OCI-M1 (cell line): ENCODE measurements around the gene ZRANB1.

Source experiments
- DNase-seq: peaks from one replicate; lab custom pipeline; 2025; lab: John Stamatoyannopoulos, UW

ZRANB1 gene

GRCh38 chr10:125018576-125019143 is 76.7 kb downstream of the ZRANB1 start:
- DNase-seq, result no peak

- DNase-seq, result no peak
Measured at GRCh38 chr10:125020386-125020785, 78.5 kb downstream of the ZRANB1 start.

GRCh38 chr10:125020871-125021270 is 78.9 kb downstream of the ZRANB1 start:
- no peak for DNase-seq

- DNase-seq, result no peak
Measured at GRCh38 chr10:125021686-125022344, 79.9 kb downstream of the ZRANB1 start.

GRCh38 chr10:125022671-125023070 is 80.7 kb downstream of the ZRANB1 start:
- no peak for DNase-seq

GRCh38 chr10:125023255-125023654 is 81.3 kb downstream of the ZRANB1 start:
- DNase-seq, result no peak

GRCh38 chr10:125023862-125024496 is 82.1 kb downstream of the ZRANB1 start:
- DNase-seq, result no peak

- DNase-seq, result no peak
Measured at GRCh38 chr10:125024497-125025234, 82.7 kb downstream of the ZRANB1 start.

- no peak for DNase-seq
Measured at GRCh38 chr10:125025341-125025740, 83.4 kb downstream of the ZRANB1 start.

- no peak for DNase-seq
Measured at GRCh38 chr10:125026036-125026931, 84.4 kb downstream of the ZRANB1 start.

- no peak for DNase-seq
Measured at GRCh38 chr10:125026974-125027735, 85.2 kb downstream of the ZRANB1 start.

GRCh38 chr10:125027871-125028869 is 86.2 kb downstream of the ZRANB1 start:
- no peak for DNase-seq

GRCh38 chr10:125029584-125030242 is 87.8 kb downstream of the ZRANB1 start:
- DNase-seq, result no peak

GRCh38 chr10:125030567-125031197 is 88.8 kb downstream of the ZRANB1 start:
- no peak for DNase-seq

- DNase-seq, result no peak
Measured at GRCh38 chr10:125032474-125033020, 90.6 kb downstream of the ZRANB1 start.

GRCh38 chr10:125033146-125033924 is 91.4 kb downstream of the ZRANB1 start:
- DNase-seq, result no peak

GRCh38 chr10:125034675-125035074 is 92.8 kb downstream of the ZRANB1 start:
- DNase-seq, result no peak

GRCh38 chr10:125035136-125035535 is 93.2 kb downstream of the ZRANB1 start:
- no peak for DNase-seq
